GM12878 (cell line): ENCODE data around the gene SPTLC2. TPM values are rescaled to one million over a fixed set of nuclear protein-coding genes. Genes with fewer than 3 reads are reported as not detected.

Experiments
- DPF2 ChIP-seq: fragments of 450-650 bp; IDR thresholded peaks from 2 replicates; pipeline ENCODE4 v1.6.1; 2017; ENCODE audit warnings: mild to moderate bottlenecking
- ETV6 ChIP-seq, 2 experiments: fragments of 450-650 bp in 1 of 2; IDR thresholded peaks in 1 of 2; conservative IDR thresholded peaks in 1 of 2; 2 replicates each; pipeline ENCODE4 v1.6.1; 2014; ENCODE audit warnings: antibody characterized with exemption in 1 of 2, borderline replicate concordance in 1 of 2, low read depth in 1 of 2, mild to moderate bottlenecking in 1 of 2, moderate library complexity in 1 of 2
- JUNB ChIP-seq: IDR thresholded peaks from 2 replicates; pipeline ENCODE4 v1.6.1; 2016; ENCODE audit warnings: antibody characterized with exemption, mild to moderate bottlenecking
- MEF2A ChIP-seq: IDR thresholded peaks from 2 replicates; pipeline ENCODE4 v1.6.1; 2011; ENCODE audit warnings: low read depth, mild to moderate bottlenecking, low read length, moderate library complexity; ENCODE audit not compliant: insufficient read depth
- NR2C1 ChIP-seq: fragments of 450-650 bp; IDR thresholded peaks from 2 replicates; pipeline ENCODE4 v1.6.1; 2017; ENCODE audit warnings: antibody characterized with exemption, mild to moderate bottlenecking, moderate library complexity
- RELA ChIP-seq: fragments of 450-650 bp; IDR thresholded peaks from 2 replicates; pipeline ENCODE4 v1.8.0; 2014; ENCODE audit warnings: borderline replicate concordance; ENCODE audit not compliant: partially characterized antibody
- SPI1 ChIP-seq: IDR thresholded peaks from 2 replicates; pipeline ENCODE4 v1.6.1; 2011; ENCODE audit warnings: low read depth, mild to moderate bottlenecking, low read length, moderate library complexity, borderline replicate concordance; ENCODE audit not compliant: insufficient read depth
- WRNIP1 ChIP-seq: IDR thresholded peaks from 2 replicates; pipeline ENCODE4 v1.6.1; 2011; ENCODE audit warnings: low read depth, low read length, improper control_type of control experiment, borderline replicate concordance
- polyA plus RNA-seq, 11 experiments: library from polyadenylated mRNA; depleted of rRNA in 4 of 11; unstranded in 6 of 11; stranded (reverse) in 5 of 11; fragments of >200 nt; fragmentation: Nextera tagmentation in 4 of 11; fragmentation: Illumina TruSeq in 1 of 11; extraction: Ambion mirVana in 4 of 11; extraction: Trizol in 1 of 11; gene quantifications; 1 replicate in 1 of 11; 2 replicates in 10 of 11; pipeline versions ENCODE4 v1.2.1 to v1.2.3, GENCODE V29; 2011 to 2016; ENCODE audit warnings: inconsistent platforms in 2 of 11, missing spikeins in 2 of 11, low read depth in 1 of 11
- total RNA-seq, 4 experiments: library from RNA; depleted of rRNA in 3 of 4; stranded (reverse); fragments of >200 nt in 3 of 4; fragmentation: Illumina TruSeq in 1 of 4; extraction: Trizol in 1 of 4; gene quantifications; 2 replicates each; pipeline versions ENCODE4 v1.2.1 to v1.2.3, GENCODE V29; 2013 to 2021
- TF ChIP-seq, protein P1 (sequence below): fragments of 450-650 bp; formaldehyde crosslinking; IDR thresholded peaks from 2 replicates; pipeline ENCODE4 v1.4.0; 2022; ENCODE audit warnings: mild to moderate bottlenecking, moderate library complexity
- TF ChIP-seq, protein P2 (sequence below): fragments of 450-650 bp; IDR thresholded peaks from 2 replicates; pipeline ENCODE4 v1.6.1; 2016; ENCODE audit warnings: mild to moderate bottlenecking
- TF ChIP-seq, protein P3 (sequence below): fragments of 450-650 bp; IDR thresholded peaks from 2 replicates; pipeline ENCODE4 v1.6.1; 2016; ENCODE audit warnings: mild to moderate bottlenecking, moderate library complexity, borderline replicate concordance
- TF ChIP-seq, protein P4 (sequence below): IDR thresholded peaks from 2 replicates; pipeline ENCODE4 v1.6.1; 2011; ENCODE audit warnings: low read depth, mild to moderate bottlenecking, low read length, moderate library complexity, borderline replicate concordance; ENCODE audit errors: extremely low read depth

Gene SPTLC2
- total and polyA plus RNA-seq, 10 of the 15 experiments (the other 5 are each of a cell fraction or from before 2014, with no cell fraction given) = 6.9 to 35.1 (median 19.7) TPM

DNA sequence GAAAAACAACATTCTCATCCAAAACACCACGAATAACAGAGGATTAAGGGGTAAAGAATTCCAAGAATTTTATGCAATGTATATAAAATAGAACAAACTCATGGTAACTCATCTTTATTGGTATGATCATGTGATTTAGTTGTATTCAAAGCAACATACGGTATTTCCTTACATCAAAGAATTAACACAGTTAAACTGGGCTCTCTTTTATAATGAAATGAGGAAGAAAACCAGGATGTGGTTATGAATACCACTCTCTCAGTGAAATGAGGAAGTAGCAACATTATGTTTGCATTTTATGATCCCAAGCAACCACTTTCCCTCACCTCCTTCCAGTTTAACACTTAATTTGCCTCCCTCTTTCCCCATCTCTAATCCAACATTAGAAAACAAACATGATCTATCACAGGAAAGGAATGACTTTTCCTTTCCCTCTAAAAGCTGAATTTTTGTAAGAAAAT, 22.9 kb downstream of the SPTLC2 start (continued):
- TF ChIP-seq, protein P1, sequence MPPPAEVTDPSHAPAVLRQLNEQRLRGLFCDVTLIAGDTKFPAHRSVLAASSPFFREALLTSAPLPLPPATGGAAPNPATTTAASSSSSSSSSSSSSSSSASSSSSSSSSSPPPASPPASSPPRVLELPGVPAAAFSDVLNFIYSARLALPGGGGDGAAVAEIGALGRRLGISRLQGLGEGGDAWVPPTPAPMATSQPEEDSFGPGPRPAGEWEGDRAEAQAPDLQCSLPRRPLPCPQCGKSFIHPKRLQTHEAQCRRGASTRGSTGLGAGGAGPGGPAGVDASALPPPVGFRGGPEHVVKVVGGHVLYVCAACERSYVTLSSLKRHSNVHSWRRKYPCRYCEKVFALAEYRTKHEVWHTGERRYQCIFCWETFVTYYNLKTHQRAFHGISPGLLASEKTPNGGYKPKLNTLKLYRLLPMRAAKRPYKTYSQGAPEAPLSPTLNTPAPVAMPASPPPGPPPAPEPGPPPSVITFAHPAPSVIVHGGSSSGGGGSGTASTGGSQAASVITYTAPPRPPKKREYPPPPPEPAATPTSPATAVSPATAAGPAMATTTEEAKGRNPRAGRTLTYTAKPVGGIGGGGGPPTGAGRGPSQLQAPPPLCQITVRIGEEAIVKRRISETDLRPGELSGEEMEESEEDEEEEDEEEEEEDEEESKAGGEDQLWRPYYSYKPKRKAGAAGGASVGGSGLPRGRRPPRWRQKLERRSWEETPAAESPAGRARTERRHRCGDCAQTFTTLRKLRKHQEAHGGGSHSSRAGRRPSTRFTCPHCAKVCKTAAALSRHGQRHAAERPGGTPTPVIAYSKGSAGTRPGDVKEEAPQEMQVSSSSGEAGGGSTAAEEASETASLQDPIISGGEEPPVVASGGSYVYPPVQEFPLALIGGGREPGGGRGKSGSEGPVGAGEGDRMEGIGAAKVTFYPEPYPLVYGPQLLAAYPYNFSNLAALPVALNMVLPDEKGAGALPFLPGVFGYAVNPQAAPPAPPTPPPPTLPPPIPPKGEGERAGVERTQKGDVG (CRISPR knock-in tag) = no peak
- TF ChIP-seq, protein P2, sequence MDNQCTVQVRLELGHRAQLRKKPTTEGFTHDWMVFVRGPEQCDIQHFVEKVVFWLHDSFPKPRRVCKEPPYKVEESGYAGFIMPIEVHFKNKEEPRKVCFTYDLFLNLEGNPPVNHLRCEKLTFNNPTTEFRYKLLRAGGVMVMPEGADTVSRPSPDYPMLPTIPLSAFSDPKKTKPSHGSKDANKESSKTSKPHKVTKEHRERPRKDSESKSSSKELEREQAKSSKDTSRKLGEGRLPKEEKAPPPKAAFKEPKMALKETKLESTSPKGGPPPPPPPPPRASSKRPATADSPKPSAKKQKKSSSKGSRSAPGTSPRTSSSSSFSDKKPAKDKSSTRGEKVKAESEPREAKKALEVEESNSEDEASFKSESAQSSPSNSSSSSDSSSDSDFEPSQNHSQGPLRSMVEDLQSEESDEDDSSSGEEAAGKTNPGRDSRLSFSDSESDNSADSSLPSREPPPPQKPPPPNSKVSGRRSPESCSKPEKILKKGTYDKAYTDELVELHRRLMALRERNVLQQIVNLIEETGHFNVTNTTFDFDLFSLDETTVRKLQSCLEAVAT = peak; percentile 34; the same call in 1 of the 2 replicates
- TF ChIP-seq, protein P3, sequence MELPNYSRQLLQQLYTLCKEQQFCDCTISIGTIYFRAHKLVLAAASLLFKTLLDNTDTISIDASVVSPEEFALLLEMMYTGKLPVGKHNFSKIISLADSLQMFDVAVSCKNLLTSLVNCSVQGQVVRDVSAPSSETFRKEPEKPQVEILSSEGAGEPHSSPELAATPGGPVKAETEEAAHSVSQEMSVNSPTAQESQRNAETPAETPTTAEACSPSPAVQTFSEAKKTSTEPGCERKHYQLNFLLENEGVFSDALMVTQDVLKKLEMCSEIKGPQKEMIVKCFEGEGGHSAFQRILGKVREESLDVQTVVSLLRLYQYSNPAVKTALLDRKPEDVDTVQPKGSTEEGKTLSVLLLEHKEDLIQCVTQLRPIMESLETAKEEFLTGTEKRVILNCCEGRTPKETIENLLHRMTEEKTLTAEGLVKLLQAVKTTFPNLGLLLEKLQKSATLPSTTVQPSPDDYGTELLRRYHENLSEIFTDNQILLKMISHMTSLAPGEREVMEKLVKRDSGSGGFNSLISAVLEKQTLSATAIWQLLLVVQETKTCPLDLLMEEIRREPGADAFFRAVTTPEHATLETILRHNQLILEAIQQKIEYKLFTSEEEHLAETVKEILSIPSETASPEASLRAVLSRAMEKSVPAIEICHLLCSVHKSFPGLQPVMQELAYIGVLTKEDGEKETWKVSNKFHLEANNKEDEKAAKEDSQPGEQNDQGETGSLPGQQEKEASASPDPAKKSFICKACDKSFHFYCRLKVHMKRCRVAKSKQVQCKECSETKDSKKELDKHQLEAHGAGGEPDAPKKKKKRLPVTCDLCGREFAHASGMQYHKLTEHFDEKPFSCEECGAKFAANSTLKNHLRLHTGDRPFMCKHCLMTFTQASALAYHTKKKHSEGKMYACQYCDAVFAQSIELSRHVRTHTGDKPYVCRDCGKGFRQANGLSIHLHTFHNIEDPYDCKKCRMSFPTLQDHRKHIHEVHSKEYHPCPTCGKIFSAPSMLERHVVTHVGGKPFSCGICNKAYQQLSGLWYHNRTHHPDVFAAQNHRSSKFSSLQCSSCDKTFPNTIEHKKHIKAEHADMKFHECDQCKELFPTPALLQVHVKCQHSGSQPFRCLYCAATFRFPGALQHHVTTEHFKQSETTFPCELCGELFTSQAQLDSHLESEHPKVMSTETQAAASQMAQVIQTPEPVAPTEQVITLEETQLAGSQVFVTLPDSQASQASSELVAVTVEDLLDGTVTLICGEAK = peak; percentile 13; the same call in 1 of the 2 replicates
- TF ChIP-seq NR2C1 = no peak
- TF ChIP-seq JUNB = peak; percentile 31; the same call in 1 of the 2 replicates
- TF ChIP-seq SPI1 = peak; percentile 92
- 0 out of 2 replicates have a peak, but pooled peaks have one; percentile 16 for TF ChIP-seq MEF2A
- TF ChIP-seq ETV6 (conservative IDR thresholded peaks at IDR 0.05 in 1 of 2, IDR thresholded peaks at IDR 0.05 in 1 of 2; ENCODE audit: borderline replicate concordance in 1 of 2, low read depth in 1 of 2) = peak in 1 of 2 experiments; percentile 76; a peak in 1 of 4 replicates
- TF ChIP-seq, protein P4, sequence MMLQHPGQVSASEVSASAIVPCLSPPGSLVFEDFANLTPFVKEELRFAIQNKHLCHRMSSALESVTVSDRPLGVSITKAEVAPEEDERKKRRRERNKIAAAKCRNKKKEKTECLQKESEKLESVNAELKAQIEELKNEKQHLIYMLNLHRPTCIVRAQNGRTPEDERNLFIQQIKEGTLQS = no peak
- TF ChIP-seq DPF2 = peak; percentile 81
- no peak for TF ChIP-seq RELA
- TF ChIP-seq WRNIP1 = no peak
